Glomerular endothelial cell (primary cell): ENCODE data around the gene ZNF90. TPM values are rescaled to one million over a fixed set of nuclear protein-coding genes. Genes with fewer than 3 reads are reported as not detected.
"Not testable (repeated sequence)": the region's sequence is repeated elsewhere in the genome, so short reads cannot be mapped to it uniquely, and the experiment has no call there.

Experiments
- DNase-seq: peaks from one replicate; pipeline ENCODE4 v3.0.0-alpha.2; 2011; ENCODE audit warnings: low read depth, low spot score; ENCODE audit errors: extremely low read depth
- total RNA-seq: library from RNA; depleted of rRNA; stranded (reverse); fragments of >200 nt; gene quantifications from 2 replicates; pipeline ENCODE4 v1.2.3, GENCODE V29; 2015

Gene ZNF90
- total RNA-seq, 1 donor from 2014 or later = 1.8 TPM

GRCh38 chr19:20102097-20102496 lies 24.3 kb downstream of the ZNF90 start:
- DNase-seq = no peak

DNA sequence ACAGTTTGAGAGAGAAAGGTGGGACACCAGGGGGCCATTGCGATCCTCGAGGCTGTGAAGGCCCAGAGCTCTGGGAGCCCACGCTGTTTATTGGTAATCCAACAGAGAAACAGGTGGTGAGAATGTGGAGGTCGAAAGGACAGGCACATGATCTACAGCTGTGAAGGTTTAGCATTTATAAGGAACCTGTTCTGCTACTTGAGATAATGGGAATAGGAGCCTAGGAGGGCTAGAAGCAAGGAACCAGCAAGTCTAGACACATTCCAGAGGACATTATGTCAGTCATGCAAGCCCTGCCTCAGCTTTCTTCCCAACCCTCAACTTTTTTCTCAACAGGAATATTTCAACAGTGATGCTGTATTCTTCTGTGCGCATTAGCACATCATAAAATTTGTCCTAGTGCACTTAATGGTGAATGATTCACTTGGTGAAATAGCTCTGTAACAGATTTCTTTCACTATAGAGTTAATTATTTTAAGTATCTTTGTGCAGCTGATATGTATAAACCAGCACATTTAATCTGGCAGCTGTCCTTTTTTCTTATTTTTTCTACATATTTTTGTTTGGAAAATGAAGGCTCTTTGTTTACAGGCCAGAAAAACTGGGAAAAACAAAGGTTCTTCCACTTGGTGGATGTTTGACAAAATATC lies 25.4 kb downstream of the ZNF90 start:
- DNase-seq = no peak

GRCh38 chr19:20107301-20107700 lies 29.5 kb downstream of the ZNF90 start:
- no peak for DNase-seq

DNA sequence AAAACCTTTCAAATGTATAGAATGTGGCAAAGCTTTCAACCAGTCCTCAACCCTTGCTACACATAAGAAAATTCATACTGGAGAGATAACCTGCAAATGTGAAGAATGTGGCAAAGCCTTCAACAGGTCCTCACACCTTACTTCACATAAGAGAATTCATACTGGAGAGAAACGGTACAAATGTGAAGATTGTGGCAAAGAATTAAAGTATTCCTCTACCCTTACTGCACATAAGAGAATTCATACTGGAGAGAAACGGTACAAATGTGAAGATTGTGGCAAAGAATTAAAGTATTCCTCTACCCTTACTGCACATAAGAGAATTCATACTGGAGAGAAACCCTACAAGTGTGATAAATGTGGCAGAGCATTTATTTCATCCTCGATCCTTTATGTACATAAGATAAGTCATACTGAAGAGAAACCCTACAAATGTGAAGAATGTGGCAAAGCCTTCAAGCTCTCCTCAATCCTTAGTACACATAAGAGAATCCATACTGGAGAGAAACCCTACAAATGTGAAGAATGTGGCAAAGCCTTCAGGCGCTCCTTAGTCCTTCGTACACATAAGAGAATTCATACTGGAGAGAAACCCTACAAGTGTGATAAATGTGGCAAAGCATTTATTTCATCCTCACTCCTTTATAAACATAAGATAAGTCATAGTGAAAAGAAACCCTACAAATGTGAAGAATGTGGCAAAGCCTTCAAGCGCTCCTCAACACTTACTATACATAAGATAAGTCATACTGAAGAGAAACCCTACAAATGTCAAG lies 40.5 kb downstream of the ZNF90 start:
- DNase-seq = not testable (repeated sequence)

DNA sequence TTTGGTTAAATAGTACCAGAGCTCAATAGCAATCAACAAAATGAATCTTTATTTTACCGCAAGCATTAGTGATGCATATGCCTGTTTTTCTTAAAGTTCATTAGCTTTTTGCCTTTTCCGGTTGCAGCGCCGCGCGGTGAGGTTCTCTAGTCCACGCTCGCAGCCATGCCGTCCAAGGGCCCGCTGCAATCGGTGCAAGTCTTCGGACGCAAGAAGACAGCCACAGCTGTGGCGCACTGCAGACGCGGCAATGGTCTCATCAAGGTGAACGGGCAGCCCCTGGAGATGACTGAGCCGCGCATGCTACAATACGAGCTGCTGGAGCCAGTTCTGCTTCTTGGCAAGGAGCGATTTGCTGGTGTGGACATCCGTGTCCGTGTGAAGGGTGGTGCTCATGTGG lies 47.1 kb downstream of the ZNF90 start:
- DNase-seq = no peak

GRCh38 chr19:20132933-20133332 lies 55.1 kb downstream of the ZNF90 start:
- DNase-seq = not testable (repeated sequence)

DNA sequence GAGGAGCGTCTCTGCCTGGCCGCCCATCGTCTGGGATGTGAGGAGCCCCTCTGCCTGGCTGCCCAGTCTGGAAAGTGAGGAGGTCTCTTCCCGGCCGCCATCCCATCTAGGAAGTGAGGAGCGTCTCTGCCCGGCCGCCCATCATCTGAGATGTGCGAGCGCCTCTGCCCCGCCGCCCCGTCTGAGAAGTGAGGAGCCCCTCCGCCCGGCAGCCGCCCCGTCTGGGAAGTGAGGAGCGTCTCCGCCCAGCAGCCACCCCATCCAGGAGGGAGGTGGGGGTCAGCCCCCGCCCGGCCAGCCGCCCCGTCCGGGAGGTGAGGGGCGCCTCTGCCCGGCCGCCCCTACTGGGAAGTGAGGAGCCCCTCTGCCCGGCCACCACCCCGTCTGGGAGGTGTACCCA lies 59.9 kb downstream of the ZNF90 start:
- not testable (repeated sequence) for DNase-seq

DNA sequence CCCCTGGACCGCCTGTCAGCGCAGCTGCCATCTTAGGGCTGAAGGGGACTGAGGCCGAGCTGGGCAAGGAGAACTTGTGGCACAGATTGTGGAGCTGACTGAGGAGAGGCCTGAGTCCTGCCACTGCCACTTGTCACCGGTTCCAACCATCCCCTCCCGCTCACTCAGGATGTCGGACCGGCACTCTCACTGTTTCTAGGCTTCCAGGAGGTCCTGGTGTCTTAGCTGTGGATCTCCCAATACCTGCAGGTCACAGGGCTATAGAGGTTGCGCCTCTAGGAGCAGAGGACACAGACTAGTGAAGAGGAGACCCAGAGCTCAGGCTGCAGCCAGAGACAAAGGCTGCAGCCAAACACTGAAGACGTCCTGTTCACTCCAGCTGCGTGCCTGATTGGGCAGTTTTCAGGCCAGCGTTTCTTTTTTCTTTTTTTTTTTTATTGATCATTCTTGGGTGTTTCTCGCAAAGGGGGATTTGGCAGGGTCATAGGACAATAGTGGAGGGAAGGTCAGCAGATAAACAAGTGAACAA lies 73.9 kb downstream of the ZNF90 start:
- no peak for DNase-seq

GRCh38 chr19:20152506-20152905 lies 74.7 kb downstream of the ZNF90 start:
- DNase-seq = not testable (repeated sequence)

GRCh38 chr19:20153281-20153680 lies 75.5 kb downstream of the ZNF90 start:
- no peak for DNase-seq

DNA sequence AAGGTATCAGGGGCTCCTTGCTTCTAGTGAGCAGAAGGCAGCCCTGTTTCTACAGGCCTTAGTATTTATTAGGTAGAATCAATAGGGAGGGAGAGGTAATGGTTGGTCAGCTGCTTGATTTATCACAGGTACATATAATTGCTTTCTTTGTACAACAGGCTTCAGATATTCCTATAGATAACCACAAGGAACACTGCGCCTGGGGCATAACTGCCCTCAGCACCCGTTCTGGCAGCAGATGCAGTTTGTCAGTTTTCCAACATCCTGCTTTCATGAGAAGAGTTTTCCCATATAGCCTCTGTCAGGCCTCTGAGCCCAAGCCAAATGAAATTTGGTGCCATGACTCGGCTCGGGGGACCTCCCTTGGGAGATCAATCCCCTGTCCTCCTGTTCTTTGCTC lies 76.8 kb downstream of the ZNF90 start:
- no peak for DNase-seq

DNA sequence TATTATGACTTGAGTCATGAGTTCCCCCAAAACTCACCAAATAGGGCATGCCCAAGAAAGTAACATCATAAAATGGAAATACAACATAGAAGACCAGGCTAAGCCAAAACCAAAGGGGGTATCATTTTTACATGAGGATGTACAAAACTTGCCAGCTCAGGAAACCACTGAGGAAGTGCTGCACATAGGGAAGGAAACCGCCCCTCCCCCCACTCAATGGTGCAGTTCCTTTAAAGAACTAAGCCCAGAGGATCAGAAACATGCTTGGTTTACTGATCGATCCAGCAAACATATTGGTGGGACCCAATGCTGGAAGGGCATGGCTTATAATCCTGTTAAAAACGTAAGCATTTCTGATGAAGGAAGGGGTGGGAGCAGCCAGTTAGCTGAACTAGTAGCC lies 85.0 kb downstream of the ZNF90 start:
- DNase-seq = no peak

DNA sequence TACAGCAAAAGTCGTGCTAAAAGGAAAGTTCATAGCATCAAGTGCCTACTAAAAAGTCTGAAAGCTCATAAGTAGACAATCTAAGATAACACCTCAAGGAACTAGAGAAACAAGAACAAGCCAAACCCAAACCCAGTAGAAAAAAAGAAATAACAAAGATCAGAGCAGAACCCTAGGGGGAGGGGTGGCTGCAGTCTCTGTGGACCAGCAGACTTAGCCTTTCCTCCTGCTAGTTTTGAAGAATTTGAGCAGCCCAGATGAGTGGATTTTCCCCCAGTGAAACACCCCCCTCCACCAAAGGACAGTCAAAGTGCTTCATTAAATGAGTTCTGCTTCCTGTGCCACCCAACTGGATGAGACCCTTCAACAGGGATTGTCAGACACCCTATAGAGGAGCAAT lies 86.7 kb downstream of the ZNF90 start:
- no peak for DNase-seq

DNA sequence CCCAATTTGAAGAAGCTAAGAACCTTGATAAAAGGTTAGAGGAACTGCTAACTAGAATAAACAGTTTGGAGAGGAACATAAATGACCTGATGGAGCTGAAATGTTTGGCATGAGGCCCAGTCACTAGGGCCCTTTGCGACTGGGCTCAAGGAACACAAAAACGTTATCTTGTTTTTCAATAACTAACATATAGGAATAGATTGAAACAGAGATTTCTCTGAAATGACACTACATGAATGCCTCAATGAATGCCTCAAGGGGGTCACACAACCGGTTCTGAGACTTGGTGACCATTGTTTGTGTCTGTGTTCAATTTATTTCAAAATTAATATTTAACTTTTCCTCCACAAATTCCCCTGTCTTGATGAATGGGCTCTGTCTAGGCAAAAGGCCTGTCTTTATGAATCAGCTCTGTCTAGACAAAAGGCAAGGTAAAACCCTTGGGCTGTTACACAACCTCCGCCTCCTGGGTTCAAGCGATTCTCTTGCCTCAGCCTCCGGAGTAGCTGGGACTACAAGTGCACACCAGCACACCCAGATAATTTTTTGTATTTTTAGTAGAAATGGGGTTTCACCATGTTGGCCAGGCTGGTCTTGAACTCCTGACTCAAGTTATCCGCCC lies 88.3 kb downstream of the ZNF90 start:
- no peak for DNase-seq

DNA sequence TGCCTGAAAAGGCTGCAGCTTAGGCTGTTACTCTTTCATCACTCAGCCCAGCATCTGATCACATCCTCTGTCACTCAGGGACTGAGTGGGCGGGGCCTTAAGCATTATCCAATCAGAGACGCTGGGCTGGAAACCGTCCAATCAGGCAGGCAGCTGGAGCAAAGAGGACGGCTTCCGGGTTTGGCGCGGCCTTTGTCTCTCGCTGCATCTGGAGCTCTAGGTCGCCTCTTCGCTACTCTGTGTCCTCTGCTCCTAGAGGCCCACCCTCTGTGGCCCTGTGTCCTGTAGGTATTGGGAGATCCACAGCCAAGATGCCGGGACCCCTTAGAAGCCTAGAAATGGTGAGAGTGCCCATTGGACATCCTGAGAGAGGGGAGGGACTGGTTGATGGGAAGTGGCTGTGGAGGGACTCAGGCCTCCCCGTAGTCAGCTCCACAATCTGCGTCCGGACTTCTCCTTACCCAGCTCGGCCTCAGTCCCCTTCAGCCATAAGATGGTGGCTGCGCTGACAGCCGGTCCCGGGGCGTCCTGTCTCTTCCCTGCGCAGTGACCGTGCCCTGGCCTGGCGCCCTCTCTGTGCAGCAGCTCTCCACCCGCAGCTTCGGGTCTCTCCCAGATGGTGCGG lies 89.3 kb downstream of the ZNF90 start, which contains the start of gene ZNF486:
ZNF486 (plus strand) TSS at position 195 of the 625 bp plus-strand sequence; CDS start at position 312, 117 bp downstream.
- DNase-seq = peak; percentile 91

DNA sequence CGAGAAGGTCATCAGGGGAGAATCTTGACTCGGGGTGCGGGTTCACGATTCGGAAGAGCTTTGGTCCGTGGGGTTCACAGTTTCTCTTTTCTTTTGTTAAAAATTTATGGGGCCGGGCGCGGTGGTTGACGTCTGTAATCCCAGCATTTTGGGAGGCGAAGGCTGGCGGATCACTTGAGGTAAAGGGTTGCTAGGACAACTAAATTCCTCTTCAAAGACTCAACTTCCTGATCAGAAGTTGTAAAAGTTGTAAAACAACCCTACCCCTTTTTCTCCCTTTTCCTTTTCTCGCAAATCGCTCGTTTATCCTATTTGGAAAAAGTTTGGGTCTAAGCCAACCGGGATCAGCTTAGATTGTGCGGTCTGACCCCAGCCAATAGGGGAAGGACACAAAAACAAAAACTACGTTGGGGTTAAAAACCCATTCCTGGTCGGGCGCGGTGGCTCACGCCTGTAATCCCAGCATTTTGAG lies 89.9 kb downstream of the ZNF90 start:
- DNase-seq = peak; percentile 33

Other genes with a start within 250 kb of the ZNF90 start
- 6.7 and 8.3 TPM in 2 replicates for gene ZNF253, start 212.1 kb upstream of the ZNF90 start, total RNA-seq
- 9.2 and 17.7 TPM in 2 replicates for gene ZNF93, start 177.1 kb upstream of the ZNF90 start, total RNA-seq
- gene ZNF682, start 38.5 kb upstream of the ZNF90 start, total RNA-seq = 3.2 and 5.9 TPM in 2 replicates
- 4.7 and 5.8 TPM in 2 replicates for gene ZNF486, start 89.2 kb downstream of the ZNF90 start, total RNA-seq